Measurements from ENCODE around the gene IQGAP2.

IQGAP2 gene

DNA sequence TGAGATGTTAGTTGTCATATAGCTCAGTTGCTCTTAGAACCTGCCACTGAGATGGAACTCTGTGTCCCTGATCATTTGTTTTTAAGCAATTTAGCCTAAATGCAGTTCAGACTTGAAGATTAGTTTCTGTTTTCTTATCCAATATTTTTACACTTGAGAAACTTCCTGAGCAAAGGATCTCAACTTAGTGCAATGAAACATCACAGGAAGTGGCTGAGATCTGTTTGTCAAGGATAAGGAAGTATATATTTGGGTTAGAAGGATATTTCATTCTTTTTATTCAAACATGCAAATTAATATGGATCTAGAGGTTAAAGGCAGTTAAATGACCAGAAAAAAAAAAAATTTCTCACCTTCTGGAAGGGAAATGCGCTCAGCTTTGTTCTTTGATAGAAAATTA, 293.2 kb downstream of the IQGAP2 start:
- no peak overlapping the region for H3K4me3 ChIP-seq (ENCODE audit: low read depth, low read length)
- TF ChIP-seq, protein P1, sequence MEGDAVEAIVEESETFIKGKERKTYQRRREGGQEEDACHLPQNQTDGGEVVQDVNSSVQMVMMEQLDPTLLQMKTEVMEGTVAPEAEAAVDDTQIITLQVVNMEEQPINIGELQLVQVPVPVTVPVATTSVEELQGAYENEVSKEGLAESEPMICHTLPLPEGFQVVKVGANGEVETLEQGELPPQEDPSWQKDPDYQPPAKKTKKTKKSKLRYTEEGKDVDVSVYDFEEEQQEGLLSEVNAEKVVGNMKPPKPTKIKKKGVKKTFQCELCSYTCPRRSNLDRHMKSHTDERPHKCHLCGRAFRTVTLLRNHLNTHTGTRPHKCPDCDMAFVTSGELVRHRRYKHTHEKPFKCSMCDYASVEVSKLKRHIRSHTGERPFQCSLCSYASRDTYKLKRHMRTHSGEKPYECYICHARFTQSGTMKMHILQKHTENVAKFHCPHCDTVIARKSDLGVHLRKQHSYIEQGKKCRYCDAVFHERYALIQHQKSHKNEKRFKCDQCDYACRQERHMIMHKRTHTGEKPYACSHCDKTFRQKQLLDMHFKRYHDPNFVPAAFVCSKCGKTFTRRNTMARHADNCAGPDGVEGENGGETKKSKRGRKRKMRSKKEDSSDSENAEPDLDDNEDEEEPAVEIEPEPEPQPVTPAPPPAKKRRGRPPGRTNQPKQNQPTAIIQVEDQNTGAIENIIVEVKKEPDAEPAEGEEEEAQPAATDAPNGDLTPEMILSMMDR (IDR thresholded peaks at IDR 0.05; ENCODE audit: borderline replicate concordance, insufficient read depth, low read depth, low read length): no peak

DNA sequence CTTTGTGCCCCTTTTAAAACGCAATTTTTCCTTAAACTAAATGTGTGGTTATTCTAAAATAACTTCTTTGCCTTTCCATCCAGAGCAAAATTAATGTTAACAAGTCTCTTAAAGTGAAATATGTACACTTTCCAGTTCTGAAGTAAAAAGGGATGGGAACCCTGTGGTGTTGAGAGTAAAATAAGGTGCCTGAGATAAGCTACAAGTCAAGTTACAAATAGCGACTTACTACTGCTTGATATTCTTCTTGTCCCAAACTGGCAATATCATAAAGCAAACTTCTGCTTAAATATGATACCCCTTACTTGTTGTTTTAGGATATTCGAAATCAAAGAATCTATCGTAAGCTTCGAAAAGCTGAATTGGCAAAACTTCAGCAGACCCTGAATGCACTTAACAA, 294.6 kb downstream of the IQGAP2 start:
- no peak overlapping the region for H3K4me3 ChIP-seq (ENCODE audit: low read depth, low read length)
- TF ChIP-seq, protein P1 (IDR thresholded peaks at IDR 0.05; ENCODE audit: borderline replicate concordance, insufficient read depth, low read depth, low read length): no peak

DNA sequence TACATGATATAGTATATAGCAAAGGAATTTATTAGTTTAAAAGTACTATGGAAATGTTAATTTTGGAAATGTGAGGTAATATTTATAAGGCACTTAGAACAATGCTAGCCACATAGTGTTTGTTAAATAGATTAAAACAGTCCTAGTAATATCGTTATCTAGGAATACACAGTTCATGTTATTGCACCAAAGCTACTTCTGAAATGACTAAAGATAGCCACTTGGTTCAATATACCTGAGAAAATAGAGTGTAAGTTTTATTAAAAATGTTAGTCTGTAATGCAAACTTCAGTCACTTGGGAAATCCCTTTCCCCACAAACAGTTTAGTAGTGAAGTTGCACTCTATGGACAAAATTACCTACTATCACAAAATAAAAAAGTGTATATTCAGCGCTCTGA, 297.5 kb downstream of the IQGAP2 start:
- no peak overlapping the region for H3K4me3 ChIP-seq (ENCODE audit: low read depth, low read length)
- TF ChIP-seq, protein P1 (IDR thresholded peaks at IDR 0.05; ENCODE audit: borderline replicate concordance, insufficient read depth, low read depth, low read length): no peak

DNA sequence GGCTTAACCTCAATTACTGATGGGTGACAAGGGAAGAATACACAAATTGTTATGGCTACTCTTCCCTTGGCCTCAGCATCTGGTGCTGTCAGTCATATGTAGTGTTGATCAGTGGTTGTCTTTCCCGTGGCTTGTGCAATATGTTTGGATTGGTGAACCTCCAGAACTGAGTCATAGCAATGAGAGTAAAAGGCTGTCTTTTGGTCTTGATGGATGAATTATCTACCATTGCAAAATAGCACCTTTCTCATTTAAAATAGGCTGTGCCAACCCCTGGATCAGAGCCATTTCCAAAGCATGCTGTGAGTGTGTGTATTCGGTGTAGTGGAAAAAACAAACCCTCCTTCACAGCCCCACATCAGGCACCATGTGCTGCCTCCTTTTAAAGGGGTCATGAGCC, 298.2 kb downstream of the IQGAP2 start:
- TF ChIP-seq, protein P1 (IDR thresholded peaks at IDR 0.05; ENCODE audit: borderline replicate concordance, insufficient read depth, low read depth, low read length): no peak
- H3K4me3 ChIP-seq (ENCODE audit: low read depth, low read length): no peak overlapping the region

DNA sequence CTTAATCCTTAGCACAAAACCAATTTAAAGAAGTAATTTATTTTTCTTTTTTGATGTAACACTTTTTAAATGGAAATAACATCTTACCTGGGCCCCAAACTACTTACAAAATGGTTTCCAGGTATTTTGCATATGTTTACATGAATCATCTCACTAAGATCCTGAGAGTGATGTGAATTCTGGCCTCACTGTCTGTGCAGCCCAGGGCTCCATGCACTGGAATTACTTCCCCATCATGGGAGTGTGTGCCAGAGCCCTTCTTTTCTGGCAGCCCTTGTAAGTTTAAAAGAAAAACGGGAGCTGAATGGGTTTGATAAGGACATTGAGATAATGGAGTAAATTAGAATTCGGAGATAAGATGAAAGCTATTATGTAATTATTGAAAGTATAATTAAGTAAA, 300.6 kb downstream of the IQGAP2 start:
- TF ChIP-seq, protein P1 (IDR thresholded peaks at IDR 0.05; ENCODE audit: borderline replicate concordance, insufficient read depth, low read depth, low read length): no peak
- H3K4me3 ChIP-seq (ENCODE audit: low read depth, low read length): no peak overlapping the region

DNA sequence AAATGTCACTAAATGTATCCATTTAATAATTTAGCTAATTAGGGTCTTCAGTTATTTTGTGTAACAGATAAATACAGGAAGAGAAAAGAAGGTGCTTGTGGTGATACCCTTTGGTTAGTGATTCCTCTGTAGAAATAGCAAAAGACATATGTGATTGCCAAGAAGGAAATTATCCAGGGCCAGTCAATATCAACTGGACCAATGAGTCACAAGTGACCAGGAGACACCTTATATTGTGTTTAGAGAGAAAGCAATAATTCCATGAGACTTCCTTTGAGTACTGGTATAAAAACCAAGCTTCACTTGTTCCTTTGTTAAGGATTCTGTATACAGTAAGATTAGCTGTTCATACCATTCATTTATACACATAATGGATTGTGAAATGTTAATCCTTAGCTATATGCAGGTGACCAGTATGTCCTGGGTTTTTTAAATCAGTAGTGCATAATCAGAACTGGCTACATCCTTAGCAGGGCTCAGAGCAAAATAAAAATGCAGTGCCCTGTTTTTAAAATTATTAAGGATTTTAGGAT, 301.1 kb downstream of the IQGAP2 start:
- H3K4me3 ChIP-seq (ENCODE audit: low read depth, low read length): no peak overlapping the region
- TF ChIP-seq, protein P1 (IDR thresholded peaks at IDR 0.05; ENCODE audit: borderline replicate concordance, insufficient read depth, low read depth, low read length): no peak

DNA sequence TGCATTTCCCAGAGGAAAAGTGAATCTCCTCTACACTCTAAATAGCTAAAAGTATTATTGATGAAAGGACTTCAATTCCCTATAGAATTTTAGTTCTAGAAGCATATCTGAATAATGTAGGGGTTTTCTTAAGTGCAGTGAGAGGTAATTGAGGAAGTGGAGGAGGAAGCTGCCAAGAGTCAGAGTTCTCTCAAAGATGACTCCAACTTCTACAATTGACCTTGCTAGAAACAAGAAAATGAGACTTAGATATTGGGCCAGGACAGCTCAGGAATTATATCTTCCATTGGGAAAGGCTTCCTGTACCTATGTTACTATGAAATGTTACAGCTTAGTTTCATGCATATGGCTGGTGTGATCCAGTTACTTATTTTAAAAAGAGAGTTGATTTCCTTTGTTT, 302.5 kb downstream of the IQGAP2 start:
- TF ChIP-seq, protein P1 (IDR thresholded peaks at IDR 0.05; ENCODE audit: borderline replicate concordance, insufficient read depth, low read depth, low read length): no peak
- no peak overlapping the region for H3K4me3 ChIP-seq (ENCODE audit: low read depth, low read length)

Data from GM12875 (cell line).